Measurements from ENCODE around the gene TTC38. TPM values are rescaled to one million over a fixed set of nuclear protein-coding genes. Genes with fewer than 3 reads are reported as not detected.

The TTC38 gene
- total and polyA plus RNA-seq, 2 donors = 24.7 to 32.6 TPM

GRCh38 chr22:46326066-46326680 lies 58.4 kb downstream of the TTC38 start:
- Histone ChIP-seq H3K4me1 (ENCODE audit: insufficient read depth) (no peaks in the 10 kb centered on the region), H3K36me3 (ENCODE audit: insufficient read depth) (no peaks in the 10 kb centered on the region), H3K4me3 (ENCODE audit: low read depth, low read length) (no peak overlapping the region), H3K27ac (ENCODE audit: low read depth) (no peak overlapping the region)
- no peak for DNase-seq (ENCODE audit: extremely low spot score)
- 93% methylated on average over 23 of the region's 23 CpGs for WGBS

DNA sequence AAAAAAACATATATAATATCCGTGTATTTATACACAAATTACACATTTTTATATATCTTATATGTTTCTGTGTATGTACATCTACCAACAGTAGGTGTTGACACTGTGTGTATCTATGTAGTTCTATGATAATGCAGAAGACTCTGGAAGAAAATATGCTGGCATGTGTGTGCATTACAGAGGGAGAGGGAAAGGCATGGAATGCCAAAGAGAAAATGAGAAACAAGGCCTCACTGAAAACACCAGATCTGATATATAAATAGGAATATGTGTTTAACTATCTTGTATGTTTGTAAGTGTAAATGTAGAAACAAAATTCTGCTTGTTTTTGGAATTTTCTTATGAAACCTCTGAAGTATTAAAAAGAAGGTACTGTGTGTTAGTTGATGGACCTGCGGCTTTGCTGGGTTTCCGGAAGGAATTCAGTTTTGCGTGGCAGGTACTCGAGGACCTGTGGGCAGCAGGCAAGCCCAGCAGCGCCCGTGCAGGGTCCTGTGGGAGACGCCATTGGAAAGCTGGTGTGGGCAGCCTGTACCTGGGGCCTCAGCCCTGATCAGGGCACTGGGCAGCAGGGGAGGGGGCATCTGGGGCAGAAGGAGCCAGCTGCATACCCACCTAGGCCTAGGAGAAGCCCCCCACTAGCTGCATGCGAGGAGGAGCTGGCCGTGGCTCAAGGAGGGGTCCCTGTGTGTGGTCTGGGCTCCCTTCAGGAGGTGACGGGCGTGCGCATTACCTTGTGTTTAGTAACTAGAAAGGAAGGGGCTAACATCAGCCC lies 60.1 kb downstream of the TTC38 start:
- no peak for DNase-seq (ENCODE audit: extremely low spot score)
- no peaks in the 10 kb centered on the region for H3K36me3 ChIP-seq (ENCODE audit: insufficient read depth)
- no peak overlapping the region for H3K4me3 ChIP-seq (ENCODE audit: low read depth, low read length)
- H3K27ac ChIP-seq (ENCODE audit: low read depth) = no peak overlapping the region
- WGBS = 96% methylated on average over 13 of the region's 13 CpGs
- H3K4me1 ChIP-seq (ENCODE audit: insufficient read depth) = no peaks in the 10 kb centered on the region

- H3K4me1 ChIP-seq (ENCODE audit: insufficient read depth) = no peaks in the 10 kb centered on the region
- no peak for DNase-seq (ENCODE audit: extremely low spot score)
- WGBS = 96% methylated on average over 11 of the region's 11 CpGs
- no peak overlapping the region for H3K4me3 ChIP-seq (ENCODE audit: low read depth, low read length)
- no peak overlapping the region for H3K27ac ChIP-seq (ENCODE audit: low read depth)
- H3K36me3 ChIP-seq (ENCODE audit: insufficient read depth) = no peaks in the 10 kb centered on the region
These were observed 61.0 kb downstream of the TTC38 start for GRCh38 chr22:46328797-46329196.

DNA sequence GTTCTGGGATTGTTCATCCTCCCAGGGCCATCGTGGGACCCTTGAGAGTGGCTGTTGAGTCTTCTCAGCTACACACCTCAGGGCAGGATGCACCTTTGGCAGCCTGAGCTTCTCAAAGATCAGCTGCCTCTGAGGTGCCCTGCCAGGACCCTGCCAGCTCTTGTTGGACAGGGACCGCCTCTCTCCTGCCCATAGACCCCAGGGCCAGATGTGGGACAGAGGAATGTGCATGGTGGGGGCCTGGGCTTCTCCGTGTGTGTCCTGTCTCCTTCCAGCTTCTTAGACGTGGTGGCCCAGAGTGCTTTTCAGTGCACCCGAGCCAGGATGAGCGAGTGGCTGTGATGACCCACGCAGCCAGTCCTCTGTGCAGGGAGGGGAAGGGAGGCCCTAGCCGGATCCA lies 61.8 kb downstream of the TTC38 start:
- no peak overlapping the region for H3K4me3 ChIP-seq (ENCODE audit: low read depth, low read length)
- DNase-seq (ENCODE audit: extremely low spot score) = no peak
- 94% methylated on average over 8 of the region's 8 CpGs for WGBS
- no peaks in the 10 kb centered on the region for H3K36me3 ChIP-seq (ENCODE audit: insufficient read depth)
- no peaks in the 10 kb centered on the region for H3K4me1 ChIP-seq (ENCODE audit: insufficient read depth)
- H3K27ac ChIP-seq (ENCODE audit: low read depth) = no peak overlapping the region

GRCh38 chr22:46330426-46330825 lies 62.6 kb downstream of the TTC38 start:
- Histone ChIP-seq H3K27ac (ENCODE audit: low read depth) (no peak overlapping the region), H3K4me3 (ENCODE audit: low read depth, low read length) (no peak overlapping the region), H3K4me1 (ENCODE audit: insufficient read depth) (no peaks in the 10 kb centered on the region), H3K36me3 (ENCODE audit: insufficient read depth) (no peaks in the 10 kb centered on the region)
- 97% methylated on average over 4 of the region's 4 CpGs for WGBS
- DNase-seq (ENCODE audit: extremely low spot score) = no peak

- H3K36me3 ChIP-seq (ENCODE audit: insufficient read depth) = no peaks in the 10 kb centered on the region
- 98% methylated on average over 23 of the region's 23 CpGs for WGBS
- H3K27ac ChIP-seq (ENCODE audit: low read depth) = no peak overlapping the region
- no peaks in the 10 kb centered on the region for H3K4me1 ChIP-seq (ENCODE audit: insufficient read depth)
- H3K4me3 ChIP-seq (ENCODE audit: low read depth, low read length) = no peak overlapping the region
- DNase-seq (ENCODE audit: extremely low spot score) = no peak
These were observed 63.7 kb downstream of the TTC38 start for GRCh38 chr22:46331496-46331895.

- Histone ChIP-seq H3K36me3 (ENCODE audit: insufficient read depth) (no peaks in the 10 kb centered on the region), H3K27ac (ENCODE audit: low read depth) (peak within 1 kb of the TSS; percentile 80), H3K4me3 (ENCODE audit: low read depth, low read length) (peak within 1 kb of the TSS; percentile 98), H3K4me1 (ENCODE audit: insufficient read depth) (no peaks in the 10 kb centered on the region)
- under 1% methylated on average over 93 of the region's 93 CpGs for WGBS
- peak; percentile 53 for DNase-seq (ENCODE audit: extremely low spot score)
These were observed 67.7 kb downstream of the TTC38 start, which contains the start of gene TRMU for GRCh38 chr22:46335201-46336118. Gene TRMU, plus strand, starts transcription at chr22:46335714. Its CDS starts 51 bp downstream, at chr22:46335765.

DNA sequence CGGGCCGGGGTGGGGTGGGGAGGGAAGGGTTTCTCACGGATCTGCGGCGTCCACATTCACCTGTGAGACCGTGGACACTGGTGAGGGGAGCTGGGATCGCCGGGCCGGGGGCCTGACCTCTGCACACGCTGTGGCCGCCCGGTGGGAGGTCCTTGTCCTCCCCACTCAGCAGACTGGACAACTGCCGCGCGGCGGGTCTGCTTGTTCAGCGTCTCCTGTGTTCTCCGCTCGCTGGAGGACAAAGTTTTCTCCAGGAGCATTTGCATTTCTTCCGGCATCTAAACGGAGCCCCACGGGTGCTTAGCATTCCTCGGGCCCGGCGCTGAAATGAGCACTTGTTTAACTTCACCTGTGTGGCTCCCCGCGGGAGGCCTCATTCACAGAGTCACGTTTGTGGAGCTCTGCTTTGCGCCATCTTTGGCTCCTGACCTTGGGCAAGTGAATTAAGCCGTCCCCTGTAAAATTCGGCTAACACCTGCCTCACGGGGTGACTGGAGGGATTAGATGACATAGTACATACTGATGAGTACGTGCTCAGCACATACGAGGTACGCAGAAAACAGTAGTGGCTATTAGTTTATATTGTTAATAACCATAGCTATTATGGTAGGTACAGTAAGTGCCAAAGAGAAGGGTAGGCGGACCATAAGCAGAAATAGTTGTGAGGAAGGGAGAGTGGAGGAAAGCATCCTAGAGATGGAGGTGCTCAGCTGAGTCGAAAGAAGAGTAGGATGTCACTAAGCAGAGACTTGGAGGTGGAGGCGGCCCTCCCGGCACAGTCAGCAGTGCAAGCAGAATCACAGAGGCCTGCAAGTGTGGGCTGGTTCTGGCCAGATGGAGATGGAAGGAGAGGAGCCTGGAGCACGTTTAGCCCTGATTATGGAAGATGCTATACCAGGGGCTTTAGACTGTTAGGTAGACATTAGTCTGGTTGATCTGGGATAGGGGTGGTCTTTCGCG lies 68.6 kb downstream of the TTC38 start:
- Histone ChIP-seq H3K36me3 (ENCODE audit: insufficient read depth) (no peaks in the 10 kb centered on the region), H3K4me1 (ENCODE audit: insufficient read depth) (no peaks in the 10 kb centered on the region), H3K4me3 (ENCODE audit: low read depth, low read length) (peak overlapping the region; percentile 98), H3K27ac (ENCODE audit: low read depth) (no peak overlapping the region)
- 11% methylated on average over 42 of the region's 42 CpGs for WGBS
- DNase-seq (ENCODE audit: extremely low spot score) = no peak

- Histone ChIP-seq H3K36me3 (ENCODE audit: insufficient read depth) (no peaks in the 10 kb centered on the region), H3K4me1 (ENCODE audit: insufficient read depth) (no peaks in the 10 kb centered on the region)
- WGBS = 85% methylated on average over 9 of the region's 9 CpGs
These were observed 70.1 kb downstream of the TTC38 start for GRCh38 chr22:46337870-46338269.

GRCh38 chr22:46338636-46339035 lies 70.8 kb downstream of the TTC38 start:
- H3K27ac ChIP-seq (ENCODE audit: low read depth) = no peak overlapping the region
- no peaks in the 10 kb centered on the region for H3K4me1 ChIP-seq (ENCODE audit: insufficient read depth)
- no peak overlapping the region for H3K4me3 ChIP-seq (ENCODE audit: low read depth, low read length)
- H3K36me3 ChIP-seq (ENCODE audit: insufficient read depth) = no peaks in the 10 kb centered on the region
- DNase-seq (ENCODE audit: extremely low spot score) = no peak
- WGBS = 93% methylated on average over 8 of the region's 8 CpGs

More at GRCh38 chr22:46337870-46338269, 70.1 kb downstream of the TTC38 start:
- no peak overlapping the region for H3K27ac ChIP-seq (ENCODE audit: low read depth)
- H3K4me3 ChIP-seq (ENCODE audit: low read depth, low read length) = no peak overlapping the region
- no peak for DNase-seq (ENCODE audit: extremely low spot score)

DNA sequence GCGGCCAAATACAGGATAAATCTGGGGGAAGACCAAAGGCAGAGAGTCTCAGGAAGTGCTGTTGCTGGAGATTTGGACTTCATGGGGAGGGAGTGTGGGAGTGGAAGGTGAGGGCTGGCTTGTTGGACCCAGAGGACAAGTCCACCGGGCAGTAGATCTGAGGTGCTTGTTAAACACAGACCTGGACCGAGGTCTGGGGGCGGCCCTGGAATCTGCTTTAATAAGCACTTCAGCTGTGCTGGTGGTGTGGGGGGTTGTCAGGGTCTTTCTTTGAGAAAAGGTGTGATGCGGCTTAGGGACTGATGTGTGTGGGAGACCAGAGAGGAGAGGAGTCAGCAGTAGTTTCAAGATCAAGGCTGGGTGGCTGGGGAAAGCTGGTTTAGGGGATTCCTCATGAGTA lies 72.1 kb downstream of the TTC38 start:
- no peak overlapping the region for H3K27ac ChIP-seq (ENCODE audit: low read depth)
- 95% methylated on average over 5 of the region's 5 CpGs for WGBS
- no peaks in the 10 kb centered on the region for H3K36me3 ChIP-seq (ENCODE audit: insufficient read depth)
- no peak for DNase-seq (ENCODE audit: extremely low spot score)
- H3K4me3 ChIP-seq (ENCODE audit: low read depth, low read length) = no peak overlapping the region
- no peaks in the 10 kb centered on the region for H3K4me1 ChIP-seq (ENCODE audit: insufficient read depth)

GRCh38 chr22:46340676-46341075 lies 72.9 kb downstream of the TTC38 start:
- Histone ChIP-seq H3K36me3 (ENCODE audit: insufficient read depth) (no peaks in the 10 kb centered on the region), H3K27ac (ENCODE audit: low read depth) (no peak overlapping the region), H3K4me3 (ENCODE audit: low read depth, low read length) (no peak overlapping the region), H3K4me1 (ENCODE audit: insufficient read depth) (no peaks in the 10 kb centered on the region)
- WGBS = 92% methylated on average over 13 of the region's 13 CpGs
- DNase-seq (ENCODE audit: extremely low spot score) = no peak
